Gastrocnemius medialis (tissue), 4 donors: ENCODE results near the gene AKAP11. TPM values are rescaled to one million over a fixed set of nuclear protein-coding genes. Genes with fewer than 3 reads are reported as not detected.

ENCODE experiments used
- ATAC-seq, 2 donors: fragments of 150-250 bp; one replicate each; pipeline ENCODE4 v1.9.1; 2016
- DNase-seq, 2 donors: peaks; one replicate each; pipeline ENCODE4 v3.0.0-alpha.2; 2019
- H3K27ac ChIP-seq, 4 donors: fragments of 200-600 bp; sonication (generic); 1 replicate in 1 of 4; 2 replicates in 3 of 4; pipeline ENCODE4 v1.5.1; 2016 to 2018; ENCODE audit warnings: mild to moderate bottlenecking in 2 of 4, moderate library complexity in 1 of 4
- H3K27me3 ChIP-seq, 3 donors: fragments of 200-600 bp; sonication (generic) in 2 of 3; 1 replicate in 1 of 3; 2 replicates in 2 of 3; pipeline versions ENCODE4 v1.5.1 to v1.6.0; 2016 to 2019; ENCODE audit warnings: mild to moderate bottlenecking in 1 of 3, moderate library complexity in 1 of 3
- H3K36me3 ChIP-seq, 2 donors: fragments of 200-600 bp; sonication (generic) in 1 of 2; one replicate each; pipeline ENCODE4 v1.5.1; 2017 to 2018
- H3K4me1 ChIP-seq, 2 donors: fragments of 200-600 bp; sonication (generic) in 1 of 2; one replicate each; pipeline ENCODE4 v1.5.1; 2016 to 2017; ENCODE audit warnings: mild to moderate bottlenecking in 2 of 2
- H3K4me3 ChIP-seq, 4 donors: fragments of 200-600 bp; sonication (generic) in 3 of 4; 1 replicate in 1 of 4; 2 replicates in 3 of 4; pipeline ENCODE4 v1.5.1; 2016 to 2019; ENCODE audit warnings: mild to moderate bottlenecking in 2 of 4
- H3K9me3 ChIP-seq, 3 donors: fragments of 200-600 bp; sonication (generic) in 2 of 3; 1 replicate in 1 of 3; 2 replicates in 2 of 3; pipeline ENCODE4 v1.5.1; 2016 to 2019
- POLR2A ChIP-seq, 2 donors: fragments of 450-650 bp; IDR thresholded peaks; one replicate each; pipeline ENCODE4 v1.6.1; 2017; ENCODE audit warnings: antibody characterized with exemption in 2 of 2, mild to moderate bottlenecking in 2 of 2, moderate library complexity in 2 of 2
- in situ Hi-C, 4 donors: fragments of 200-750 bp; cut with MboI; loops; one replicate each; pipeline versions ENCODE4 v1.15.0 to v1.8.0; 2017; ENCODE audit warnings: low sequenced_read_pairs in 4 of 4
- intact Hi-C: fragments of 100-400 bp; cut with DNase I; formaldehyde crosslinking; loops from one replicate; pipeline ENCODE4 v1.15.1; 2023; ENCODE audit warnings: low total_unique reads
- total RNA-seq, 4 donors: library from RNA; depleted of rRNA; stranded (reverse); fragments of >200 nt; gene quantifications; one replicate each; pipeline versions ENCODE4 v1.1.0 to v1.2.3, GENCODE V29; 2016
- TF ChIP-seq, protein P1 (sequence below), 5 experiments: fragments of 450-650 bp in 3 of 5; fragments of 200-600 bp in 2 of 5; sonication (generic) in 2 of 5; IDR thresholded peaks in 4 of 5; conservative IDR thresholded peaks in 1 of 5; 1 replicate in 4 of 5; 2 replicates in 1 of 5; pipeline ENCODE4 v1.5.1; 2016 to 2019; ENCODE audit warnings: antibody characterized with exemption in 5 of 5, mild to moderate bottlenecking in 3 of 5, moderate library complexity in 3 of 5

Gene AKAP11
- total RNA-seq, 4 donors from 2014 or later = 7.7 to 12.8 (median 10.4) TPM

DNA sequence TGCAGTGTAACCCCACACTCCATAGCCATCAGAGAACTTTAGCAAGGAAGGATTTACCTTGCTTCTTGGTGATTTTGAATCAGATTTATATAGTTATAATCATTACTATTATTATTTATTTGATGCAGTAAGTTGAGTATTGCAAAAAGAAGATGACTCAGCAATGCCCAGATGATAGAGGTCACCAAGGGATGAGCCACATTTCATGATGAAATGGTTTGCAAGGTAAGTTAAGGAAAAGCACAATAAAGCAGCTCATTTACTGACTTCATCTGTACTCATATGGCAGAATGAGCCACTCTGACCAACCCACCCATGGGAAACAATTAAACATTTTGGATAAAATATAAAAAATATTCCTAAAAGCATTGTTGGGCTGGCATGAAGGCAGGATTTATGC lies 59.1 kb downstream of the AKAP11 start:
- no peaks in the 10 kb centered on the region for H3K9me3 ChIP-seq
- no peaks in the 10 kb centered on the region for H3K27me3 ChIP-seq
- intact Hi-C loops = no loop called here
- no peak overlapping the region for H3K4me3 ChIP-seq
- DNase-seq = no peak
- H3K4me1 ChIP-seq = no peaks in the 10 kb centered on the region
- H3K36me3 ChIP-seq = no peaks in the 10 kb centered on the region
- in situ Hi-C loops = no loop called here
- ATAC-seq = no peak
- no peak overlapping the region for H3K27ac ChIP-seq
- TF ChIP-seq POLR2A (IDR thresholded peaks at IDR 0.05) = no peak
- TF ChIP-seq, protein P1, sequence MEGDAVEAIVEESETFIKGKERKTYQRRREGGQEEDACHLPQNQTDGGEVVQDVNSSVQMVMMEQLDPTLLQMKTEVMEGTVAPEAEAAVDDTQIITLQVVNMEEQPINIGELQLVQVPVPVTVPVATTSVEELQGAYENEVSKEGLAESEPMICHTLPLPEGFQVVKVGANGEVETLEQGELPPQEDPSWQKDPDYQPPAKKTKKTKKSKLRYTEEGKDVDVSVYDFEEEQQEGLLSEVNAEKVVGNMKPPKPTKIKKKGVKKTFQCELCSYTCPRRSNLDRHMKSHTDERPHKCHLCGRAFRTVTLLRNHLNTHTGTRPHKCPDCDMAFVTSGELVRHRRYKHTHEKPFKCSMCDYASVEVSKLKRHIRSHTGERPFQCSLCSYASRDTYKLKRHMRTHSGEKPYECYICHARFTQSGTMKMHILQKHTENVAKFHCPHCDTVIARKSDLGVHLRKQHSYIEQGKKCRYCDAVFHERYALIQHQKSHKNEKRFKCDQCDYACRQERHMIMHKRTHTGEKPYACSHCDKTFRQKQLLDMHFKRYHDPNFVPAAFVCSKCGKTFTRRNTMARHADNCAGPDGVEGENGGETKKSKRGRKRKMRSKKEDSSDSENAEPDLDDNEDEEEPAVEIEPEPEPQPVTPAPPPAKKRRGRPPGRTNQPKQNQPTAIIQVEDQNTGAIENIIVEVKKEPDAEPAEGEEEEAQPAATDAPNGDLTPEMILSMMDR (IDR thresholded peaks at IDR 0.05 in 4 of 5, conservative IDR thresholded peaks at IDR 0.05 in 1 of 5) = no peak

DNA sequence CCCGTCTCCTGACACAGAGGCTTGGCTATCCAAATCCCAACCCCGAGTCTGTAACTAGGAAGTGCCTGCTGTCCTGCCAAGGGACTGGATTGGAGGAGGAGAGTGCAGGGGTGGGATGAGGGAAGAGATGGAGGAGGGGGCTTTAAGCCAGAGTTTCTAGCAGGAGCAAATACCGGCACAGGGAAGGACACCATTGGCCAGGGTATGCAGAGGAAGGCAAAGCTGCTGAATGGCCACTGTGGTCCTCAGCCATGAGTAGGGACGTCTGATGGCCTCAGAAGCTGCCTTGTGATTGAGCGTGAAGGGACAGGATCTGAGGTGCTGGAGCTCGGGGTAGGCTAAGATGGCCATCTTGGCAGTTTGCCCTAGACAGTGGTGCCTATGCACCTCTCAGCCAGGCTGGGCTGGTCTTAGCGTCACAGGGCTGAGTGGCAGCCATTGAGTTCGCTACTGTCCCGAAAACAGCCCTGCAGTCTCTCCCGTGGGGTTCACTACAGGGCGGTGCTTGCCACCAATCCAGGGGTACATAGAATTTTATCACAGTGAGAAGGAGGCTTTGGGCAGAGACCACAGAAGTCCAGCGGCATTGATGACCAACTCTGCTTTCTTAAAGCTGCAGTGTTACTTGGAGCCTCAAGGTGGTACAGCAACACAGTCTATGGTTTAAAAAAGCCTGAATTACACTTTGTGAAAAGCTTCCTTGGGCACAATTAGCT lies 61.8 kb downstream of the AKAP11 start:
- Histone ChIP-seq H3K4me1 (no peaks in the 10 kb centered on the region), H3K27ac (no peak overlapping the region), H3K4me3 (no peak overlapping the region), H3K27me3 (no peaks in the 10 kb centered on the region), H3K9me3 (no peaks in the 10 kb centered on the region), H3K36me3 (no peaks in the 10 kb centered on the region)
- DNase-seq (no peak), ATAC-seq (no peak)
- intact Hi-C loops (no loop called here), in situ Hi-C loops (no loop called here)
- TF ChIP-seq, protein P1 (IDR thresholded peaks at IDR 0.05 in 4 of 5, conservative IDR thresholded peaks at IDR 0.05 in 1 of 5) = no peak
- TF ChIP-seq POLR2A (IDR thresholded peaks at IDR 0.05) = no peak

DNA sequence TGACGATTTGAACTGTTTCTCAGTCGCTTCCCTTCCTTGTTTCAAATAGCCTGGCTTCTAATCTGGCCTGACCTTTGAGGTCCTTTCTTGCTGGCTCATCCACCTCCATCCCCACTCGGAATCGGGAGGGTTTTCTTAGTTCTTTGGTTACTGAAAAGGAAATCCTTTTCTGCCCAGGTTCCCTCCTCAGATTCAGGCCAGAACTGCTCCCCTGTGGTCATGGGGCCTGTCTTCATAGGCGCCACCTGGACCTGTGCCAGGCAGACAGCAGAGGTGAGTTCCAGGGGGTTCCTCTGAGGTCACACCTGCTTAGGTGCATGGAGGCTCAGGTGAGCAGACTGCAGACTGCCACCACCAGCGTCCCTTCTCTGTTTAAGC lies 62.4 kb downstream of the AKAP11 start:
- Histone ChIP-seq H3K27me3 (no peaks in the 10 kb centered on the region), H3K4me1 (no peaks in the 10 kb centered on the region), H3K27ac (no peak overlapping the region), H3K36me3 (no peaks in the 10 kb centered on the region), H3K4me3 (no peak overlapping the region), H3K9me3 (no peaks in the 10 kb centered on the region)
- in situ Hi-C loops = no loop called here
- intact Hi-C loops = no loop called here
- no peak for TF ChIP-seq POLR2A (IDR thresholded peaks at IDR 0.05)
- TF ChIP-seq, protein P1 (IDR thresholded peaks at IDR 0.05 in 4 of 5, conservative IDR thresholded peaks at IDR 0.05 in 1 of 5) = no peak
- no peak for DNase-seq
- no peak for ATAC-seq

DNA sequence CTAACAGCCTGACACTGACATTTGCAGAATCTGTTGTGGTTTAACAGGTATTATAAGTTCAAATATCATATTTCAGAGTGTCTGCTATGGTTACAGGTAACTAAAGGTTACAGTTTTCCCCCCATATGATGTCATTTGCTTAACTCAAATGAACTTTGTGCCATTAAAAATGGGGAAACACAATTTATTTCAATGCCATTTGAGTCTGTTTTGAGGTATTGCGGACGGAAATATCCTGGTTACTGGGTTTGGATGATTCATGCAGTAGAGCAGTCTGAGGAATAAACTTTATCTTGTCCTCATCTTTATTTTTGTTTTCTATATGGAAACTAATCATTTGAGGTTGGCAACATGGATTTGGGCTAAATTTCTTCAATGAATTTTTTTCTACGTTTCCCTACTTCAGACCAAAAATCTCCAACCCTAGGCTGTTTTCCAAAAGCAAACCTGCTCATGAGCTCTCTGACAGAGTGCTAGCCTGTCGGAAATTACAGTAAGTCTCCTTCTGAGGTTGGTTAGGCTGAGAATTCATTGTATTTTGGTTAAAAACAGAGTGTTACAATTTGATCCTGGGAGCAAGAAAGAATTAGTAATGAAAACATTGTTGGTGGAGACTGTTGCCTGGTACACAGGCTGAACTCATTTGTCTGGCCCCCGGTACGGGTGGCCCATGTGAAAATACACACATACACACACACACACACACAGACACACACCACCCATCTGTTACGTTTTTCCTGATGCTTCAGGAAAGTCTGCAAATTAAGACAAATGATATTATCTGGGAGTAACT lies 66.1 kb downstream of the AKAP11 start:
- ATAC-seq (no peak), DNase-seq (no peak)
- no peaks in the 10 kb centered on the region for H3K36me3 ChIP-seq
- no peak for TF ChIP-seq POLR2A (IDR thresholded peaks at IDR 0.05)
- TF ChIP-seq, protein P1 (IDR thresholded peaks at IDR 0.05 in 4 of 5, conservative IDR thresholded peaks at IDR 0.05 in 1 of 5) = no peak
- in situ Hi-C loops (no loop called here), intact Hi-C loops (no loop called here)
- no peak overlapping the region for H3K4me3 ChIP-seq
- no peak overlapping the region for H3K27ac ChIP-seq
- H3K27me3 ChIP-seq = no peaks in the 10 kb centered on the region
- no peaks in the 10 kb centered on the region for H3K9me3 ChIP-seq
- H3K4me1 ChIP-seq = no peaks in the 10 kb centered on the region
